Duodenal mucosa (tissue), 2 donors: ENCODE measurements around the gene NHERF2.

Experiments used
- H3K27ac ChIP-seq: one replicate; pipeline ENCODE4 v1.7.0; 2013; ENCODE audit warnings: low read depth, low read length
- H3K27me3 ChIP-seq, 2 donors: one replicate each; pipeline ENCODE4 v1.7.0; 2013; ENCODE audit warnings: low read length in 2 of 2, control low read depth in 1 of 2; ENCODE audit not compliant: insufficient read depth in 2 of 2, control insufficient read depth in 1 of 2
- H3K36me3 ChIP-seq, 2 donors: one replicate each; pipeline ENCODE4 v1.7.0; 2013; ENCODE audit warnings: low read length in 2 of 2, control low read depth in 1 of 2; ENCODE audit not compliant: insufficient read depth in 2 of 2, control insufficient read depth in 1 of 2
- H3K4me1 ChIP-seq, 2 donors: one replicate each; pipeline ENCODE4 v1.7.0; 2013; ENCODE audit warnings: low read length in 2 of 2, control low read depth in 1 of 2; ENCODE audit not compliant: insufficient read depth in 2 of 2, control insufficient read depth in 1 of 2
- H3K4me3 ChIP-seq, 2 donors: one replicate each; pipeline ENCODE4 v1.7.0; 2013; ENCODE audit warnings: low read length in 2 of 2, low read depth in 1 of 2
- H3K9ac ChIP-seq, 2 donors: one replicate each; pipeline ENCODE4 v1.7.0; 2013; ENCODE audit warnings: low read length in 2 of 2, low read depth in 1 of 2
- H3K9me3 ChIP-seq, 2 donors: one replicate each; pipeline ENCODE4 v1.7.0; 2013; ENCODE audit warnings: low read length in 2 of 2, control low read depth in 1 of 2; ENCODE audit not compliant: control insufficient read depth in 1 of 2

The NHERF2 gene

DNA sequence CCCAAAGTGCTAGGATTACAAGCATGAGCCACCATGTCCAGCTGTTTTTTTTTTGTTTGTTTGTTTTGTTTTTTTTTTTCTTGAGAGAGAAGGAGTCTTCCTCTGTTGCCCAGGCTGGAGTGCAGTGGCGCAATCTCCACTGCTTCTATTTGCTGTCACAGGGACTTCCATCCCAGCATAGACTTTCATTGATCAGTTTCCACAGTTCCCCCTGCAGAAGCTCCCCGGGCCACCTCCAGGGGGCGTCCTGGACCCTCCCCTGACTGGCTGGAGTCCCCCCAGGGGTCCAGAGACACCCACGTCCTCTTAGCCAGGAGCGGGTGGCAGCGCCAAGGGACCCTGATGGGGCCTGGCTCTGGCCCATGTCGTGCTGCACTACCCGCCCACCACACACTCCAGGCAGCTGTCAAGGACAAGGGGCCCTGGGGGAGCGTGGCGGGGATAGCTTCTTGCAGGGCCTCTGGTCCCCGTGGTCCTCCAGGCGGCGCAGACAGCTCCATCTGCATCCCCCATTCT is 10.2 kb upstream of the NHERF2 start:
- no peaks in the 10 kb centered on the region for H3K36me3 ChIP-seq
- no peak overlapping the region for H3K4me3 ChIP-seq
- H3K9me3 ChIP-seq: no peaks in the 10 kb centered on the region
- no peak overlapping the region for H3K9ac ChIP-seq
- no peak overlapping the region for H3K27ac ChIP-seq
- H3K27me3 ChIP-seq: peaks cover 18 to 19% of the 10 kb centered on the region in 2 donors
- H3K4me1 ChIP-seq: peaks cover 5 to 7% of the 10 kb centered on the region in 2 donors

DNA sequence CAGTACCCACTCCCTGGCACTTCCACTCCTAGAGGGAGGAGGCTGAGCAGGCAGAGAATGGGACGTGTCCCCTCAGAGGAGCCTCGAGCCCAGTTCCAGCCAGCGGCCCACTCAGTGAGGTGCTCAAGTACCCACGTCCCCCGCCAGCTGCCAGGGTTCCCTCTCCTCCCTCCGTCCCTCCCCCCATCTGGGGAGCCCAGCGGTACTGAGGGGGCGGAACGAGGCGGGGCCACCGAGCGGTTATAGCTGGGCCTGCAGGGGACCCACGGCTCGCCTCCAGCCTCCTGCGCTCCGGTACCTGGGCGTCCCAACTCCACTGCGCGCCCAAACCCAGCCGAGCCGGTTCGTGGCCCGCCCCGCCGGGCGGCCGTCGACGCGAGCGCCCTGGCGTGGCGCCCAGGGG is 7.2 kb upstream of the NHERF2 start, which contains the start of gene NPW:
TSS of gene NPW (plus strand) at position 268 of the 403 bp plus-strand sequence.
- Histone ChIP-seq H3K9me3 (no peaks in the 10 kb centered on the region), H3K9ac (no peak within 1 kb of the TSS), H3K27ac (no peak within 1 kb of the TSS), H3K4me1 (peaks cover 15 to 24% of the 10 kb centered on the region in 2 donors), H3K36me3 (no peaks in the 10 kb centered on the region), H3K4me3 (no peak within 1 kb of the TSS), H3K27me3 (peaks cover 18 to 24% of the 10 kb centered on the region in 2 donors)

DNA sequence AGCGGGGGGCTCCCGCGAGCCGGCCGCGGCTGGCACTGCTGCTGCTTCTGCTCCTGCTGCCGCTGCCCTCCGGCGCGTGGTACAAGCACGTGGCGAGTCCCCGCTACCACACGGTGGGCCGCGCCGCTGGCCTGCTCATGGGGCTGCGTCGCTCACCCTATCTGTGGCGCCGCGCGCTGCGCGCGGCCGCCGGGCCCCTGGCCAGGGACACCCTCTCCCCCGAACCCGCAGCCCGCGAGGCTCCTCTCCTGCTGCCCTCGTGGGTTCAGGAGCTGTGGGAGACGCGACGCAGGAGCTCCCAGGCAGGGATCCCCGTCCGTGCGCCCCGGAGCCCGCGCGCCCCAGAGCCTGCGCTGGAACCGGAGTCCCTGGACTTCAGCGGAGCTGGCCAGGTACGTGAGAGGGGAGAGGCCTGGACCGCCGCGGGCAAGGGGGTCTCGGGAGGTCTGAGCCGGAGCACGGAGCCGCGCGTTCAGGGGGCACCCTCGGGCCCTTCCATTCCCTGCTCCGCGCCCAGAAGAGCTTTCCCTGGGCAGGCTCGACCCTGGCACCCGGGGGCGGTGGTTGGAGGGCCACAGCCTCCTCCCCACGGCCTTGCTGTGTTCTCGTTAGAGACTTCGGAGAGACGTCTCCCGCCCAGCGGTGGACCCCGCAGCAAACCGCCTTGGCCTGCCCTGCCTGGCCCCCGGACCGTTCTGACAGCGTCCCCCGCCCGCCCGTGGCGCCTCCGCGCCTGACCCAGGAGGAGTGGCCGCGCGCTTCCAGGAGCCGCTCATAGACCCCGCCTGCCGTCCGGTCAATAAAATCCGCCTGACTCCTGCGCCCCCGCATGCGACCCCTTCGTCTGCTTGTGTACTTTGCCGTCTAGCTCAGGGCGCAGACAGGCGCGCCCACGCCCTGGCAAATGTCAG is 6.5 kb upstream of the NHERF2 start:
- Histone ChIP-seq H3K27ac (no peak overlapping the region), H3K9me3 (no peaks in the 10 kb centered on the region), H3K9ac (no peak overlapping the region), H3K36me3 (no peaks in the 10 kb centered on the region), H3K4me3 (no peak overlapping the region), H3K4me1 (peaks cover 15 to 24% of the 10 kb centered on the region in 2 donors), H3K27me3 (peaks cover 18 to 24% of the 10 kb centered on the region in 2 donors)

DNA sequence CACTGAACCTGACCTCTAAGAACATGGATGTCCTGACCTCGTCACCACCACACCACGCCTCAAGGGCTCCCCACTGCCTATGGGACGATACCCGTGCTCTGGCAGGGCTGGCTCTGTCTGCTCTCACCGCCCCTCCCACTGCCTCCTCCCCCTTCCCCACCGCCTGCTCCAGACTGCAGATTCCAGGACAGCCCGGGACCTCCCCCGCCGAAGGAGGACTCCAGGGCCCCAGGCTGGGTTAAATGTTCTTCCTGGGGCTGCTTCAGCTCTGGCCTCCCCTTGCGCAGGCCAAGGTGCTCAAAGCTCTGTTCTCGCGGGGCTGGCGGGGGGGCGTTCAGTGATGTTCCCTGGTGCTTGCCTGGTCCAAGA is 4.0 kb upstream of the NHERF2 start:
- Histone ChIP-seq H3K36me3 (no peaks in the 10 kb centered on the region), H3K4me1 (peaks cover 10 to 26% of the 10 kb centered on the region in 2 donors), H3K9ac (peak overlapping the region; percentile 25 to 56), H3K4me3 (peak overlapping the region; percentile 60 to 68), H3K27me3 (peaks cover 18 to 24% of the 10 kb centered on the region in 2 donors), H3K9me3 (no peaks in the 10 kb centered on the region), H3K27ac (no peak overlapping the region)

DNA sequence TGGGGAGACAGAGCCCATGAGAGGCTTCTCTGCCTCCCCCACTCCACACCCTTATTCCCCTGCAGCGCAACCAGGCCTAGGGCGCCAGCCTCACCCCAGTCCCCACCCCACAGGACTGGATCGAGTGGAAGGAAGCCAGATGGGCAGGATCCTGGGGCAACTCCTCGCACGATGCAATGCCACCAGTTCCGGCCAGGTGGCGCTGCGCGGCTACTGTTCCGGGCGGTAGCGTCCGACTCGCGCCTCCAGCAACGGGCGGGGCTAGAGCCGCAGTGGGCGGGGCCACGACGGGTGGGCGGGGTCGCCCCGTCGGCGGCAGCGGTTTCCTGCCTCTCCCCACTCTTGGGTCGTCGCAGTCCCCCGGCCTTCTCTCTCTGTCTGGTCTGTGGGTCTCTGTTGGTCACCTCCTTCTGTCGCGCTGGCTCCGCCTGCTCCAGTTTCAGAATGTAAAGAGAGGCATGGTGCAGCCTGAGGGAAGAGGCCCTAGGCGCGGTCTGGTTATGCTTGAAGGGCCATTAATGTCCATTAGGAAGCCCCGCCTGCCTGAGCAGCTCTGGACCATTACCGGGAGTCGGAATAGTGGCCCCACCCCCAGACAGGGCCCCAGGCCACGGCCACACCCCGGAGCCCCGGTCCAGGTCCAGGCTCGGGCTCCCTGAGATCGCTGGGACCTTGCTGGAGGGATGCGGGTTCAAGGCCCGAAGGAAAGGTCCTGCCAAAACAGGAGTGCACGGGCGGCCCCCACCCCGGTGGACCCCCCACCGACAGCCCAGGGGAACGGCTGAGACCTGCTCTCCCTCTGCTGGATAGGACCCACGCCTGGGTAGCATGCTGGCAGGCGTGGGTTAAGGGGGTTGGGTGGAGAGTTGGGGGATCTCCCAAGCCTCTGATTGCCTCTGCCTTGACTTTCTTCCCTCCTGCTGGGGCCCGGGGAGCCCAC is 3.3 kb upstream of the NHERF2 start:
- peaks cover 10 to 29% of the 10 kb centered on the region in 2 donors for H3K4me1 ChIP-seq

DNA sequence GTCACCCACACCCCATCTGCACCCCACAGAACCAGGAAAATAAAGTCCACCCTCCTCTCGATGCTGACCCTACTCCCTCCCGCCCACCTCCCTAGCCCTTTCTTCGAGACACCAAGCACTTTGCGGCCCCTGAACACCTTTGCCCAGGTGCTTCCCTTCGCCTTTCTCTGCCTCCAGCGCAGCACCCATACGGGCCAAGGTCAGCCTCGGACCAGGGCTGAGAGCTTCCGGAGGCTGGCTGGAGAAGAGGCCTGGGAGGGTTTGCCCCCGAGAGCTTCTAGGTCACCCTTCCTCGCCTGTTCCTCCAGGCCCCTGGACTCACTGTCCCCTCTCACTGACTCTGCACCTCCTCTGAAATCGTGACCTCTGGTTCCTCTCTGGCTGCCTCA is 2.7 kb upstream of the NHERF2 start:
- Histone ChIP-seq H3K4me1 (peaks cover 10 to 29% of the 10 kb centered on the region in 2 donors), H3K9ac (no peak overlapping the region), H3K4me3 (no peak overlapping the region), H3K9me3 (no peaks in the 10 kb centered on the region), H3K36me3 (no peaks in the 10 kb centered on the region), H3K27me3 (peaks cover 14 to 22% of the 10 kb centered on the region in 2 donors), H3K27ac (no peak overlapping the region)

More for the DNA sequence above, 3.3 kb upstream of the NHERF2 start:
- H3K27me3 ChIP-seq: peaks cover 18 to 24% of the 10 kb centered on the region in 2 donors
- H3K4me3 ChIP-seq: peak overlapping the region; percentile 60 to 68
- no peaks in the 10 kb centered on the region for H3K36me3 ChIP-seq
- peak overlapping the region; percentile 56 for H3K27ac ChIP-seq
- peak overlapping the region; percentile 25 to 56 for H3K9ac ChIP-seq
- H3K9me3 ChIP-seq: no peaks in the 10 kb centered on the region

DNA sequence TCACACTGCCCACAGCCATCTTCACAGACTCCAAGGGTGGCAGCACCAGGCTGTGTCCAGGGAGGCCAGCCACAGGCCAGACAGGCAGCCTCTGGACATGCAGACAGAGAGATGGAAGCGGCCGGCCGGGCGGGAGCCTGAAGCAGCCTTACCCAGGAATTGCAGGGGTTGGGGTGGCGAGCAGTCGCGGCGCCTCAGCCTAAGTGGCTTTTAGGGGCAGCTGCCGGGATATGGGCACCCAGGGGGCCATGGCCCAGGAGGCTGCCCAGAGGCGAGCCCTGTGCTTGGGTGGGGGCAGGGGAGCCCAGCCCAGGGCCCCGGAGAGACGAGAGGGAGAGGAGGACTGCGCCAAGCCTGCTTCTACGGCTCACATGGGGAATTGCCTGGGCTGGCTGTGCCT is 1.5 kb upstream of the NHERF2 start:
- Histone ChIP-seq H3K27me3 (peaks cover 2 to 14% of the 10 kb centered on the region in 2 donors), H3K27ac (no peak overlapping the region), H3K36me3 (no peaks in the 10 kb centered on the region), H3K9me3 (no peaks in the 10 kb centered on the region), H3K9ac (no peak overlapping the region), H3K4me3 (no peak overlapping the region), H3K4me1 (peaks cover 10 to 34% of the 10 kb centered on the region in 2 donors)

DNA sequence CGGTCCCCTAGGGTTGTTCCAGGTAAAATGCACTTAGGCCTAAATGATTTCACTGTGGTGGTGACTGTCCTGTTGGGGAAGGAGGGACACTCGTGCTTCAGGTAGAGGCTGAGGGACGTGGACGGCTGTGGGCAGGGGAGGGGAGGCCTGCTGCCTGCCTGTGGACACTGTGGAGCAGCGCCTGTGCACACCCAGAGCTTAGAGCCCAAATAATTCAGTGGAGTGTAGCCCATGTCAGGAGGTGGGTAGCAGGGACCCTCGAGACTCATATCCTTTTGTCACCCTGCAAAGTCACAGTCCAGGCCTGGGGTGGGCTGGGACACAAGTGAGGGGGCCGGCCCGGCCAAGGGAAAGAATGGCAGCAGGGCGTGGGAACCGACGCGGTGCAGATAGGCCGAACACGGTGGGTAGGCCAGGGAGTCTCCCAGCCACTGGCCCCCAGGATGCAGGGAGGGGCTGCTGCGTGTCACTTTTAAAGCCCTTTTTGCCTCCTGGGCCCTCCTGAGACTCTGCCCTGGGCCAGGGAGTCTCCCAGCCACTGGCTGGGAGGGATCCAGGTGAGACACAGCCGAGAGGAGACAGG is 733 bp upstream of the NHERF2 start:
- Histone ChIP-seq H3K9me3 (no peaks in the 10 kb centered on the region), H3K9ac (peak overlapping the region; percentile 33 to 51), H3K27me3 (peaks cover 0 to 7% of the 10 kb centered on the region in 2 donors), H3K27ac (no peak overlapping the region), H3K4me3 (peak overlapping the region in 1 of 2 donors; percentile 53), H3K4me1 (peaks cover 10 to 34% of the 10 kb centered on the region in 2 donors), H3K36me3 (no peaks in the 10 kb centered on the region)

DNA sequence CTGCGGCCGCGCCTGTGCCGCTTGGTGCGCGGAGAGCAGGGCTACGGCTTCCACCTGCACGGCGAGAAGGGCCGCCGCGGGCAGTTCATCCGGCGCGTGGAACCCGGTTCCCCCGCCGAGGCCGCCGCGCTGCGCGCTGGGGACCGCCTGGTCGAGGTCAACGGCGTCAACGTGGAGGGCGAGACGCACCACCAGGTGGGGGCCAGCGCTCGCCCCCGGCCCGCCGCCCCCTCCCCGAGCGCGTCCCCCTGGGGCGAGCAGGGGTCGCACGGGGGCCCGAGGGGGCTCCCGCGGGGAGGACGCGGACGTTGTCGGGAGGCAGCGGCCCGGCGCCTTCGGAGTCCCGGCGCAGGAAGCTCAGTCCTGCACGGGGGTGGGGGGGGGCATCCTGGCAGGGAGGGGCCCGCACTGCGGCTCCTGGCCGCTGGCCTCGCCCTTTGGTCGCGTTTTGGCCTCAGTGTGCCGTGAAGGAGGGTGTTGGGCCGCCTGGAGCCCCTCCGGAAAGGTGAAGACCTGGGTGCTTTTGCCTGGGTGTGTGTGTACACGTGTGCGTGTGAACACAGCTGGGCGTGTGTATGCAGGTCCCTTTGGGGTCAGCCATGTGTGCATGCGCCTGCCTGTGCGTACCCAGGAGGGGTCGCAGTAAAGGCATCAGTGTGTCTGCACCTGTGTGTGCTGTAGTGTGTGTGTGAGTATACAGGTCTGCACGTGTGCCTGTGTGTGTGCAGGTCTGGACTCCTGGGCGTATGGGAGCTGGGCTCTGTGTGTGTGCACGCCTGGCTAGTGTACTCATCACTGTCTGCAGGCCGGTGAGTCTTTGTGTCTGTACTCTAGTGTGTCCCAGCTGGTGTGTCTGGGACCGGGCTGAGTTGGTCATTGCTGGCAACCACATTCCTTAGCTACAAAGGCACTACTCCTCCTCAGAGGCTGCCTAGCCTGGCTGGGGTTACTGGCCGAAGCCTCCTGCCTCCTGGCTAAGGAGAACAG is 615 bp downstream of the NHERF2 start:
- peaks cover 10 to 34% of the 10 kb centered on the region in 2 donors for H3K4me1 ChIP-seq
- H3K9ac ChIP-seq: peak overlapping the region; percentile 18 to 43
- no peak overlapping the region for H3K27ac ChIP-seq
- no peaks in the 10 kb centered on the region for H3K9me3 ChIP-seq
- H3K36me3 ChIP-seq: no peaks in the 10 kb centered on the region
- H3K4me3 ChIP-seq: peak overlapping the region; percentile 42 to 80
- peaks cover 0 to 2% of the 10 kb centered on the region in 2 donors for H3K27me3 ChIP-seq
